ENCODE results near the gene GFY.

GFY gene

DNA sequence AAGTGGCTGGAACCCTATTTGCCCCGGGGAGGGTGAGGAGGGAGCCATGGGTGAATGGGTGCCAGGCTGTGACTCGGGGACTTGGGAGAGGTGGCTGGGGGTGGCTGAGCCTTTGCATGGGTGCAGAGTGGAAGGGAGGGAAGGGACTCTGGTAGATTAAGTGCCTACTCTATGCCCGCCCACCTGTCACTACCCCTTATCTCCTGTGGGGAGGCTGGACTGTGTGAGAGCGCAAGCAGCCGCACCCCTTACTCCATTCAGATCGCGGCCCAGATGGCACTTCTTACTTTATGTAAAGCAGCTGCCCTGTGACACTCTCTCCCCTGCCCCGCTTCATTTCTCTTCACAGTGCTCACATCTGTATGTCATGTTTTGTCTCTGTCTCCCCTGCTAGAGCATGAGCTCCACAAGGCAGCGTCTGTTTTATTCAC, 34.2 kb upstream of the GFY start:
- Histone ChIP-seq H3K4me1 (ENCODE audit: control insufficient read depth in 2 of 2, insufficient read depth in 1 of 2, low read depth in 1 of 2, low read length in 2 of 2) (peaks cover 4 to 13% of the 10 kb centered on the region in 2 donors), H4K8ac (ENCODE audit: low read depth, low read length) (no peak overlapping the region), H3K9ac (ENCODE audit: low read depth, low read length, poor library complexity) (no peak overlapping the region), H3K27ac (replicated peaks; ENCODE audit: low read length) (no peak overlapping the region), H2BK12ac (ENCODE audit: low read length) (peak overlapping the region; percentile 17), H2AFZ (ENCODE audit: low read length) (no peak overlapping the region), H3K4ac (ENCODE audit: low read length) (no peak overlapping the region), H3K36me3 (replicated peaks in 1 of 2; ENCODE audit: control insufficient read depth in 2 of 2, insufficient read depth in 2 of 2, low read length in 2 of 2) (no peaks in the 10 kb centered on the region), H3K14ac (ENCODE audit: low read length) (no peak overlapping the region), H3K79me1 (ENCODE audit: low read depth, low read length) (no peaks in the 10 kb centered on the region), H3K9me3 (replicated peaks in 1 of 2; ENCODE audit: control insufficient read depth in 2 of 2, insufficient read depth in 1 of 2, low read depth in 1 of 2, low read length in 2 of 2) (no peaks in the 10 kb centered on the region), H3K4me3 (ENCODE audit: low read length in 2 of 2) (no peak overlapping the region), H3K4me2 (ENCODE audit: insufficient read depth, low read length, poor library complexity, severe bottlenecking) (no peak overlapping the region), H2BK15ac (ENCODE audit: low read length) (peak overlapping the region; percentile 76), H3K23ac (ENCODE audit: low read depth, low read length, poor library complexity) (no peak overlapping the region), H3K18ac (ENCODE audit: low read length) (no peak overlapping the region), H2BK5ac (ENCODE audit: low read length) (no peak overlapping the region), H2BK120ac (ENCODE audit: low read depth, low read length) (no peak overlapping the region), H2AK5ac (ENCODE audit: low read depth, low read length) (peak overlapping the region; percentile 96), H4K91ac (ENCODE audit: low read depth, low read length, poor library complexity) (no peak overlapping the region), H3K27me3 (ENCODE audit: control insufficient read depth in 3 of 3, insufficient read depth in 3 of 3, low read depth in 1 of 3, low read length in 3 of 3) (peaks cover 0 to 9% (median 0%) of the 10 kb centered on the region in 3 experiments)
- no CpG with 5 or more reads among the region's 9 CpGs for WGBS, 2 donors (ENCODE audit: extremely low coverage in 2 of 2, insufficient read length in 2 of 2, insufficient replicate concordance in 1 of 2)
- no peak for DNase-seq (ENCODE audit: low spot score)

DNA sequence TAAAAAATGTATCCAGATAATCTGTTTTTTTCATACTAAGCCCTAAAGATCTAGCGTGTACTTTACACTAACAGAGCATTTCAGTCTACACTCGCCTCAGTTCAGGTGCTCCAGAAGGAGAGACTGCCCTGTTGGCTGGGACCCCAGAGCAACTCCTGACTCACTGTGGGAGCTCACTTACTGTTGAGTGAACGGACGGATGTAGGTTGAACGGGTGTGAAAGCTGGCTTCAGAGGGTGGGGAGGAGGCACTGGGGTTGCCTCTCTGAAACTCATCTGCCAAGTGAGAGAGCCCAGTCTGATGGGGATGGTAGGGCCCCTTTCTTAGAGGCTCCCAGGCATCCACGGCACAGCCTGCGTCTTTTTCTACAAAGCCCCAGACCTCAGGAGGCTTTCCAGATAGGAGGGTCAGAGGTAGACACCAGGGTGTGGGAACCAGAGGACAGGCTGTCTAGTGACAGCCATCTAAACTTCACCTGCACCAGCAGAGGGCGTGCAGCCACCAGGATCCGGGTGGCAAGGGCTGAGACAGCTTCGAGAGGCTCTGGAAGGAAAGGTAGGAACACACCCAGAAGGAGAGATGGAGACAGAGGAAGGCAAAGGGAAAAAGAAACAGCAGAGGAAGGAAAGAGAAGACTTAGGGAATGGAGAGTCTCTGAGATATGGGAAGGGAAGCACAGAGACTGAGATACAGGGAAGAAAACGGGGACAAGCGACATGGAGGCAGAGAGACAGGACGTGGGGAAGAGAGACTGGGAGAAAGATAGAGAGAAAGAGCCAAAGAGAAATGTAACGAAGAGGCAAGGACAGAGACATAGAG, 33.4 kb upstream of the GFY start:
- H3K9me3 ChIP-seq (replicated peaks in 1 of 2; ENCODE audit: control insufficient read depth in 2 of 2, insufficient read depth in 1 of 2, low read depth in 1 of 2, low read length in 2 of 2), result no peaks in the 10 kb centered on the region
- no peak overlapping the region for H3K4ac ChIP-seq (ENCODE audit: low read length)
- no CpG with 5 or more reads among the region's 14 CpGs for WGBS, 2 donors (ENCODE audit: extremely low coverage in 2 of 2, insufficient read length in 2 of 2, insufficient replicate concordance in 1 of 2)

GRCh38 chr19:49393881-49394280, 31.3 kb upstream of the GFY start:
- Histone ChIP-seq H3K23ac (ENCODE audit: low read depth, low read length, poor library complexity) (no peak overlapping the region), H3K9ac (ENCODE audit: low read depth, low read length, poor library complexity) (no peak overlapping the region), H2BK120ac (ENCODE audit: low read depth, low read length) (peak overlapping the region; percentile 21), H4K91ac (ENCODE audit: low read depth, low read length, poor library complexity) (no peak overlapping the region), H3K4me2 (ENCODE audit: insufficient read depth, low read length, poor library complexity, severe bottlenecking) (no peak overlapping the region), H3K4me1 (ENCODE audit: control insufficient read depth in 2 of 2, insufficient read depth in 1 of 2, low read depth in 1 of 2, low read length in 2 of 2) (peaks cover 4 to 19% of the 10 kb centered on the region in 2 donors), H3K18ac (ENCODE audit: low read length) (peak overlapping the region; percentile 87), H3K9me3 (replicated peaks in 1 of 2; ENCODE audit: control insufficient read depth in 2 of 2, insufficient read depth in 1 of 2, low read depth in 1 of 2, low read length in 2 of 2) (no peaks in the 10 kb centered on the region), H3K27me3 (ENCODE audit: control insufficient read depth in 3 of 3, insufficient read depth in 3 of 3, low read depth in 1 of 3, low read length in 3 of 3) (peaks cover 0 to 17% (median 0%) of the 10 kb centered on the region in 3 experiments), H2AK5ac (ENCODE audit: low read depth, low read length) (peak overlapping the region; percentile 45), H3K4ac (ENCODE audit: low read length) (no peak overlapping the region), H3K79me1 (ENCODE audit: low read depth, low read length) (no peaks in the 10 kb centered on the region), H2AFZ (ENCODE audit: low read length) (peak overlapping the region; percentile 71), H3K36me3 (replicated peaks in 1 of 2; ENCODE audit: control insufficient read depth in 2 of 2, insufficient read depth in 2 of 2, low read length in 2 of 2) (no peaks in the 10 kb centered on the region), H3K14ac (ENCODE audit: low read length) (no peak overlapping the region), H2BK15ac (ENCODE audit: low read length) (peak overlapping the region; percentile 95), H2BK5ac (ENCODE audit: low read length) (peak overlapping the region; percentile 55), H3K27ac (replicated peaks; ENCODE audit: low read length) (no peak overlapping the region), H3K4me3 (ENCODE audit: low read length in 2 of 2) (no peak overlapping the region), H4K8ac (ENCODE audit: low read depth, low read length) (no peak overlapping the region), H2BK12ac (ENCODE audit: low read length) (peak overlapping the region; percentile 41)
- WGBS, 2 donors (ENCODE audit: extremely low coverage in 2 of 2, insufficient read length in 2 of 2, insufficient replicate concordance in 1 of 2), result no CpG with 5 or more reads among the region's 5 CpGs
- no peak for DNase-seq (ENCODE audit: low spot score)

More for the DNA sequence above, 33.4 kb upstream of the GFY start:
- Histone ChIP-seq H3K14ac (ENCODE audit: low read length) (no peak overlapping the region), H3K9ac (ENCODE audit: low read depth, low read length, poor library complexity) (no peak overlapping the region), H4K91ac (ENCODE audit: low read depth, low read length, poor library complexity) (no peak overlapping the region), H3K4me3 (ENCODE audit: low read length in 2 of 2) (no peak overlapping the region), H2BK15ac (ENCODE audit: low read length) (no peak overlapping the region), H3K36me3 (replicated peaks in 1 of 2; ENCODE audit: control insufficient read depth in 2 of 2, insufficient read depth in 2 of 2, low read length in 2 of 2) (no peaks in the 10 kb centered on the region), H4K8ac (ENCODE audit: low read depth, low read length) (no peak overlapping the region), H2BK12ac (ENCODE audit: low read length) (no peak overlapping the region), H2AK5ac (ENCODE audit: low read depth, low read length) (no peak overlapping the region), H3K4me1 (ENCODE audit: control insufficient read depth in 2 of 2, insufficient read depth in 1 of 2, low read depth in 1 of 2, low read length in 2 of 2) (peaks cover 4 to 14% of the 10 kb centered on the region in 2 donors), H2AFZ (ENCODE audit: low read length) (no peak overlapping the region), H2BK120ac (ENCODE audit: low read depth, low read length) (no peak overlapping the region), H3K23ac (ENCODE audit: low read depth, low read length, poor library complexity) (no peak overlapping the region), H3K18ac (ENCODE audit: low read length) (no peak overlapping the region), H3K4me2 (ENCODE audit: insufficient read depth, low read length, poor library complexity, severe bottlenecking) (no peak overlapping the region), H2BK5ac (ENCODE audit: low read length) (no peak overlapping the region), H3K27ac (replicated peaks; ENCODE audit: low read length) (no peak overlapping the region), H3K27me3 (ENCODE audit: control insufficient read depth in 3 of 3, insufficient read depth in 3 of 3, low read depth in 1 of 3, low read length in 3 of 3) (peaks cover 0 to 10% (median 0%) of the 10 kb centered on the region in 3 experiments), H3K79me1 (ENCODE audit: low read depth, low read length) (no peaks in the 10 kb centered on the region)
- DNase-seq (ENCODE audit: low spot score), result peak; percentile 70

DNA sequence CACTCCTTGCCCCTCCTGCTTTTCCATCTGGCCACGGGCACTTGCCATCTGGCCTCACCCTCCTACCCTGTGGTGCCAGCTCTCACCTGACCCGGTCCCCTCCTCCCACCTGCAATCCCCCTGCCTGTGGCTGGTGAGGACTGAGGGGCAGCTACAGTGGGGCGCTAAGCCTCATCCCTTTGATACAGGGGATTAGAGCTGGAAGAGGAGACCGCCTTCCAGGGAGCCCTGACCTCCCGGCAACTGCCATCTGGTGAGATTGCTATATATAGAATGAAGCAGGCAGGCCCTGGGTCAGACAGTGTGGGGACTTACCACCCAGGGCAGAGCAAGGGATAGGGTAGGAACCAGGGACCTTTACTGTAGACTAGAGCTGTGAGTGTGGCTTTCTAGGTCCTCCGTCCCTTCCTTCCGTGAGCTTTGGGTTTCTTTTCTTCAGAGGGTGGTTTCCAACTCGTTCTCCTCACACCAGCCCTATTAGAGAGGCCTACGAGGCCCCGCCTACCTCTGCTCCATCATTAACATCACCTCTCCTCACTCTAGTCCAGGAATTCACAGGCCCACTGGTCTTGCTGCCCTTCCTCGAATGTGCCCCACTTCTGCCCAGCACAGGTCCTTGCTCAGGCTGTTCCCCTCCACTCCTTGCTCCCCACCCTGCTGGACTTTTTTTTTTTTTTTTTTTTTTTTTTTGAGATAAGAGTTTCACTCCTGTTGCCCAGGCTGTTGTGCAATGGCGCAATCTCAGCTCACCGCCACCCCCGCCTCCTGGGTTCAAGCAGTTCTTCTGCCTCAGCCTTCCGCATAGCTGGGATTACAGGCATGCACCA, 29.4 kb upstream of the GFY start:
- H3K27me3 ChIP-seq (ENCODE audit: control insufficient read depth in 3 of 3, insufficient read depth in 3 of 3, low read depth in 1 of 3, low read length in 3 of 3), result peaks cover 0 to 23% (median 0%) of the 10 kb centered on the region in 3 experiments
- peaks cover 4 to 23% of the 10 kb centered on the region in 2 donors for H3K4me1 ChIP-seq (ENCODE audit: control insufficient read depth in 2 of 2, insufficient read depth in 1 of 2, low read depth in 1 of 2, low read length in 2 of 2)
- DNase-seq (ENCODE audit: low spot score), result no peak
- H2AFZ ChIP-seq (ENCODE audit: low read length), result no peak overlapping the region
- H4K8ac ChIP-seq (ENCODE audit: low read depth, low read length), result no peak overlapping the region
- WGBS, 2 donors (ENCODE audit: extremely low coverage in 2 of 2, insufficient read length in 2 of 2, insufficient replicate concordance in 1 of 2), result no CpG with 5 or more reads among the region's 15 CpGs
- H2AK5ac ChIP-seq (ENCODE audit: low read depth, low read length), result peak overlapping the region; percentile 16
- no peak overlapping the region for H2BK5ac ChIP-seq (ENCODE audit: low read length)
- peak overlapping the region; percentile 29 for H3K18ac ChIP-seq (ENCODE audit: low read length)
- H2BK12ac ChIP-seq (ENCODE audit: low read length), result no peak overlapping the region
- no peak overlapping the region for H2BK15ac ChIP-seq (ENCODE audit: low read length)
- no peak overlapping the region for H3K9ac ChIP-seq (ENCODE audit: low read depth, low read length, poor library complexity)
- no peaks in the 10 kb centered on the region for H3K9me3 ChIP-seq (replicated peaks in 1 of 2; ENCODE audit: control insufficient read depth in 2 of 2, insufficient read depth in 1 of 2, low read depth in 1 of 2, low read length in 2 of 2)
- no peak overlapping the region for H4K91ac ChIP-seq (ENCODE audit: low read depth, low read length, poor library complexity)
- no peak overlapping the region for H3K4me3 ChIP-seq (ENCODE audit: low read length in 2 of 2)
- H3K79me1 ChIP-seq (ENCODE audit: low read depth, low read length), result no peaks in the 10 kb centered on the region
- H3K36me3 ChIP-seq (replicated peaks in 1 of 2; ENCODE audit: control insufficient read depth in 2 of 2, insufficient read depth in 2 of 2, low read length in 2 of 2), result no peaks in the 10 kb centered on the region
- no peak overlapping the region for H3K14ac ChIP-seq (ENCODE audit: low read length)
- no peak overlapping the region for H3K23ac ChIP-seq (ENCODE audit: low read depth, low read length, poor library complexity)
- no peak overlapping the region for H3K27ac ChIP-seq (replicated peaks; ENCODE audit: low read length)
- no peak overlapping the region for H2BK120ac ChIP-seq (ENCODE audit: low read depth, low read length)
- H3K4me2 ChIP-seq (ENCODE audit: insufficient read depth, low read length, poor library complexity, severe bottlenecking), result no peak overlapping the region
- no peak overlapping the region for H3K4ac ChIP-seq (ENCODE audit: low read length)
